Measurements from ENCODE around the gene PLCB4.

GRCh38 chr20:9241232-9241692 lies 172.4 kb downstream of the PLCB4 start:
- TF ChIP-seq CTCF (IDR thresholded peaks at IDR 0.05), result no peak
- no peak for TF ChIP-seq POLR2A (IDR thresholded peaks at IDR 0.05)

All from adrenal gland (tissue), 5 donors.